ENCODE results near the gene HKDC1.
A peak's percentile ranks its signal among the peaks of the same experiment; 100 is the strongest.
"Not testable (repeated sequence)": the region's sequence is repeated elsewhere in the genome, so short reads cannot be mapped to it uniquely, and the experiment has no call there.

Gene HKDC1

DNA sequence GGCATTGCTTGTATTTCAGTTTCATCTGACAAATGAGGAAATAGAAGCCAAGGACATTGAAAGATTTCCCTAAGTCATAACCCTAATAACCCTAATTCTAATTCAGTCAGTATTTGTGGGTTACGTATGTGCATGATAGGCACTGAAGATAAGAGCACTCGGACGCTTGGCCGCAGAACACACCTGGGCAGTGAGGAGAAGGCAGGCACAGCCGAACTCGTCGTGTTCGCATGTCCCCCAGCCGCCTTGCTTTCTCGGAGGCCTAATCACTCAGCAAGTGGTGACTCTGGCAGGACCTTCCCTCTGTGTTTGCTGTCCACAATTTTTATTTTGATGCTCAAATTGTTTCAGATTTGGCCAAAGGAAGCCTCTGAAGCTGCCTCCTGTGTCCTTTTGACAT is 23.7 kb downstream of the HKDC1 start:
- DNase-seq = no peak

DNA sequence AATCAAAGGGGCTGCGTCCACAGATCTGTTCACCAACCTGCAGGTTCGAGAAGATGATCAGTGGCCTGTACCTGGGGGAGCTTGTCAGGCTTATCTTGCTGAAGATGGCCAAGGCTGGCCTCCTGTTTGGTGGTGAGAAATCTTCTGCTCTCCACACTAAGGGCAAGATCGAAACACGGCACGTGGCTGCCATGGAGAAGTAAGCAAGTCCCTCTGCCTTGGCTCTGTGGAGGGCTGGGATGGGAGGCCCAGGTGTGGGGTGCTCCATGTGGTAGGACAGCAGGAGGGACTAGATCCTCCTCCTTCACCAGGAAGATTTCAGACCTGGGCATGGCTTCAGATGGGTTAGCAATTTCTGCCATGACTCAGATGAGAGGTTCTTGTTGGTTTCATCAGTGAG is 25.9 kb downstream of the HKDC1 start:
- no peak for DNase-seq

- no peak for DNase-seq
These were observed 26.6 kb downstream of the HKDC1 start for GRCh38 chr10:69246581-69247312.

- no peak for DNase-seq
These were observed 27.2 kb downstream of the HKDC1 start for GRCh38 chr10:69247313-69247710.

DNA sequence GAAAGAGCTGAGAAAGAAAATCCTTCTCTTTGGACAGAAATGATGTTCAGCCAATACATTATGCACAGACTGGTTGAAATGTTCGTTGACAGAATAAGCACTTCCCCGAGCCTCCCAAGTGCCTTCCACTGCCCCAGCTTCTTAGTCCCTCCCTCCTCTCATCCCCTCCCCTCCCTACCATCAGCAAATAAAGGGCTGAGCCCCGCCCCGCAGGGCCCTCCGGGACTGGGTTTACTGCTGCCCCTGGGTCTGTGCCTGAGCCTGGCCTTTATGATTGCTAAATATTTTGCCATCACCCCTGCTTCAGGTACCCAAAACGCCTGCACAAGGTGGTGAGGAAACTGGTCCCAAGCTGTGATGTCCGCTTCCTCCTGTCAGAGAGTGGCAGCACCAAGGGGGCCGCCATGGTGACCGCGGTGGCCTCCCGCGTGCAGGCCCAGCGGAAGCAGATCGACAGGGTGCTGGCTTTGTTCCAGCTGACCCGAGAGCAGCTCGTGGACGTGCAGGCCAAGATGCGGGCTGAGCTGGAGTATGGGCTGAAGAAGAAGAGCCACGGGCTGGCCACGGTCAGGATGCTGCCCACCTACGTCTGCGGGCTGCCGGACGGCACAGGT is 28.1 kb downstream of the HKDC1 start:
- DNase-seq = no peak

DNA sequence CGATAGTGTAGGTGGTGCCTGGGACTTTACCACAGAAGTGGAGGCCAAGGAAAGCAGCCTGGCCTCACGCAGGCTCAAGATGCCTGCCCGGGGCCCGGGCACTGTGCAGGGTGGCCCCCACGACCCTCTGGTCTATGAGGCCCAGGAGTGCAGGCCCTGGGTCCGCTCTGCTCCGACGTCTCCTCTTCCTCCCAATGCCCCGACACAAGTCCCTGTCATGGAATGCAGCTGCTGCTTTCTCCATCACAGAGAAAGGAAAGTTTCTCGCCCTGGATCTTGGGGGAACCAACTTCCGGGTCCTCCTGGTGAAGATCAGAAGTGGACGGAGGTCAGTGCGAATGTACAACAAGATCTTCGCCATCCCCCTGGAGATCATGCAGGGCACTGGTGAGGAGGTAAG is 29.9 kb downstream of the HKDC1 start:
- no peak for DNase-seq

DNA sequence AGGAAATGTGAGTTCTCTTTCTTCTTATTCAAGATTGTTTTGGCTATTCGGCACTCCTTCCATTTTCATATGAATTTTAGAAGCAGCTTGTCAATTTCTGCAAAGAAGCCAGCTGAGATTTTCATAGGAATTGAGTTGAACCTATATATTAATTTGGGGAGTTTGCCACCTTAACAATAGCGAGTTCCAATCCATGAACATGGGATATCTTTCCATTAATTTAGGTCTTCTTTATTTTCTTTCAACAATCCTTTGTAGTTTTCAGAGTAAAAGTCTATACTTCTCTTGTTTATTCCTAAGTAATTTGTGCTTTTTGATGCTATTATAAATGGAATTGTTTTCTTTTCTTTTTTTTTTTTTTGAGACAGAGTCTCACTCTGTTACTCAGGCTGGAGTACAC is 31.3 kb downstream of the HKDC1 start:
- not testable (repeated sequence) for DNase-seq

DNA sequence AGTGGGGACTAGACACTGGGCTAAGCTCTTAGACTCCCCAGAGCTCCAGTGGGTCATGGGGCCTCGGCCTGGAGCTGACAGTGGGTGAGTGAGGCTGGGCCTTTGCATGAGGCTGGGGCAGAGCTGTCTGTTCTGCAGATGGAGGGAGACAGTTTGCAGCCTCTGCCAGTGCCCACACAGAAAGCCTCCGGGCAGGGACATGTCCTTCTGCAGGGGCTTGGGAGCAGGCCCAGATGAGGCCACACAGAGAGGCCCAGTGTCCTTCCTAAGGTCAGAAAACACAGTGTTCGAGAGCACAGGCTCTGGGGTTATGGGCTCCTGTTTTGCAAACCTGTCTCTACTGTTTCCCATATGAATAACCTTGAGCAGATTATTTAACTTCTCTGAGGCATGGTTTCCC is 33.0 kb downstream of the HKDC1 start:
- peak; percentile 40 for DNase-seq

GRCh38 chr10:69254877-69255276 is 34.7 kb downstream of the HKDC1 start:
- DNase-seq = peak; percentile 12

DNA sequence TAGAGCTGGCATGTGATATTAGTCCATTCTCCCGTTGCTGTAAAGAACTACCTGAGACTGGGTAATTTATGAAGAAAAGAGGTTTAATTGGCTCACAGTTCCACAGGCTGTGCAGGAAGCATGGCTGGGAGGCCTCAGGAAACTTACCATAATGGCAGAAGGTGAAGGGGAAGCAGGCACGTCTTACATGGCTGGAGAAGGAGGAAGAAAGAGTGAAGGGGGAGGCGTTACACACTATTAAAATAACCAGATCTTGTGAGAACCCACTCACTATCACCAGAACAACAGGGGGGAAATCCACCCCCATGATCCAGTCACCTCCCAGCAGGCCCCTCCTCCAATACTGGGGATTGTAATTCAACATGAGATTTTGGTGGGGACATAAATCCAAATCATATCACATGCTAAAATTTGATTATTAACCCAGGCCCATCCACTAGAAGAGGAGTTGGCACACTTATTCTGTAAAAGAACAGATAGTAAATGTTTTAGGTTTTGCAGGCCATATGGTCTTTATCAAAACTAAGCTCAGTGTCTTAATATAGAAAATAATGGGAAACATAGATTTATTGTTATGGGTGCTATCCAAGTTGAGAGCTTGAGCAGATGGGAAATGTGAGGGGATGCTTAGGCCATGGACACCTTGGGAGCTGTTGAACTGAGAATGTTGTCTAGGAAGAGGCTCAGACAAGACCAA is 39.6 kb downstream of the HKDC1 start:
- DNase-seq = no peak

- no peak for DNase-seq
These were observed 41.1 kb downstream of the HKDC1 start for GRCh38 chr10:69261184-69261583.

DNA sequence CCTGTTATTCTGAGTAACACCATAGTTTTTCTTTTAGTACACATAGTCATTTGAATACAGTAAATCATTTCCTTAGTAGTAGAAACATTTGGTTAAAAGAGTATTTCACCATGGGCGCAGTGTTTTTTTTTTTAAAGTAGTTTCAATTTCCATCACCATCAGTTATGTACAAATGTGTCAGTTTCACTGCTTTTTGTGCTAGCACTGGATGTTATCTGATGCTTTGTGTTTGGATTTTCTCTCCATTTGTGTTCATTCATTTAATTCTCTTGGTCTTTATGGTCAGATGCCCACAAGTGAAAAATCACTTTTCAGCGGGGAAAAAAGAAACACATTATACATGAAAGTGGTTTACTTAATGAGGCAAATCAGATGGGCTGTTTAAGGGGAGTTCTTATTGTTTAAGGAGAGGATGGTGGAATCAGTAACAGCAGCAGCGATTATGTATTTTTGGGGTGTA is 42.2 kb downstream of the HKDC1 start:
- DNase-seq = no peak

GRCh38 chr10:69265521-69265920 is 45.4 kb downstream of the HKDC1 start:
- no peak for DNase-seq

DNA sequence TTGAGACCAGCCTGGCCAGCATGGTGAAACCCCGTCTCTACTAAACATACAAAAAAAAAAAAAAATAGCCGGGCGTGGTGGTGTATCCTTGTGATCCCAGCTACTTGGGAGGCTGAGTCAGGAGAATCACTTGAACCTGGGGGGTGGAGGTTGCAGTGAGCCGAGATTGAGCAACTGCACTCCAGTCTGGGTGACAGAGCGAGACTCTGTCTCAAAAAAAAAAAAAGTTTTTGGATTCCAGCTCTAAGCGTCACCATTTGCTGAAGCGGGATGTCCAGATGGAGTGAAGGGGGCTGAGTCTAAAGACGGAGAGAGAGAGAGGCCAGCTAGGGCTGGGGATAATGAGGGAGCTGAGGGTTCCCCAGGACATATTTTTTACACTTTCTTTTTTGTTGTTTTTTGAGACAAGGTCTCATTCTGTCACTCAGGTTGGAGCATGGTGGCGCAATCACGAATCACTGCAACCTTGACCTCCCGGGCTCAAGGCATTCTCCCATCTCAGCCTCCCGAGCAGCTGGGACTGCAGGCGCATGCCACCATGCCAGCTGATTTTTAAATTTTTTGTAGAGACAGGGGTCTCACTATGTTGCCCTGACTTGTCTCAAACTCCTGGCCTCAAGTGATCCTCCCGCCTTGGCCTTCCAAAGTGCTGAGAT is 48.8 kb downstream of the HKDC1 start:
- DNase-seq = no peak

GRCh38 chr10:69269761-69270160 is 49.6 kb downstream of the HKDC1 start:
- DNase-seq = no peak

GRCh38 chr10:69270990-69271389 is 50.9 kb downstream of the HKDC1 start:
- no peak for DNase-seq

GRCh38 chr10:69272624-69273023 is 52.5 kb downstream of the HKDC1 start:
- no peak for DNase-seq

- DNase-seq = no peak
These were observed 55.3 kb downstream of the HKDC1 start for GRCh38 chr10:69275444-69275843.

DNA sequence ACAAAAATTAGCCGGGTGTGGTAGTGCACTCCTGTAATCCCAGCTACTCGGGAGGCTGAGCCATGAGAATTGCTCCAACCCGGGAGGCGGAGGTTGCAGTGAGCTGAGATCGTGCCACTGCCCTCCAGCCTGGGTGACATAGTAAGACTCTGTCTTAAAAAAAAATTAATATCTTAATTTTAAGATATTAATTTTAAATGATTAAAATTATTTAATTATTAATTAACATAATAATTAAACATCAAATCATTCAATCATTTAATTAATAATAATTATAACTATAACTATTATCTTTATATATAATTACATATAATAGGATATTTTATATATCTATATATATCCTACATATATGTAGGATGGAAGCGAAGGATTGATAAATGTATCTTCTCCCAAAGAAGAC is 56.4 kb downstream of the HKDC1 start:
- peak; percentile 4 for DNase-seq

GRCh38 chr10:69278446-69278963 is 58.4 kb downstream of the HKDC1 start, which contains the start of gene HK1:
HK1 (plus strand) TSS chr10:69278496.
- DNase-seq = peak; percentile 85

DNA sequence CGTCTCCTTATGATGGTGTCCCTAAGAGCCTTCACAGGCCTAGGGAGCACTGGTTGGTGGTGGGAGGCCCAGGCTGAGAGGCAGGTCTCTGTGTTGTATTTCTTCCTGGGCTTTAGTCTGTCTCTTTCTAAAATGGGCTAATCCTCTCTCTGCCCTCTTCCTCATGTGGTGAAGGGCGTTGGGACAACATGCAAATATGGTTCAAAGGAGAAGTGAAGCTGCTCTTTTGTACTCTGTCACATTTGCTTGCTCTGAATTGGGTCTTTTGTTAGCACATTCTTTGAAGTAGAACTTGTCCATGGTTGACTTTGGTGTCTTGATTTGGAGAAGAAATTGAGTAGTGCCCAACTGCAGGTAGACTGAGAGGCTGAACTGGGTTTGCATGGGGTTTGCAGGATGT is 59.0 kb downstream of the HKDC1 start:
- DNase-seq = peak; percentile 31

DNA sequence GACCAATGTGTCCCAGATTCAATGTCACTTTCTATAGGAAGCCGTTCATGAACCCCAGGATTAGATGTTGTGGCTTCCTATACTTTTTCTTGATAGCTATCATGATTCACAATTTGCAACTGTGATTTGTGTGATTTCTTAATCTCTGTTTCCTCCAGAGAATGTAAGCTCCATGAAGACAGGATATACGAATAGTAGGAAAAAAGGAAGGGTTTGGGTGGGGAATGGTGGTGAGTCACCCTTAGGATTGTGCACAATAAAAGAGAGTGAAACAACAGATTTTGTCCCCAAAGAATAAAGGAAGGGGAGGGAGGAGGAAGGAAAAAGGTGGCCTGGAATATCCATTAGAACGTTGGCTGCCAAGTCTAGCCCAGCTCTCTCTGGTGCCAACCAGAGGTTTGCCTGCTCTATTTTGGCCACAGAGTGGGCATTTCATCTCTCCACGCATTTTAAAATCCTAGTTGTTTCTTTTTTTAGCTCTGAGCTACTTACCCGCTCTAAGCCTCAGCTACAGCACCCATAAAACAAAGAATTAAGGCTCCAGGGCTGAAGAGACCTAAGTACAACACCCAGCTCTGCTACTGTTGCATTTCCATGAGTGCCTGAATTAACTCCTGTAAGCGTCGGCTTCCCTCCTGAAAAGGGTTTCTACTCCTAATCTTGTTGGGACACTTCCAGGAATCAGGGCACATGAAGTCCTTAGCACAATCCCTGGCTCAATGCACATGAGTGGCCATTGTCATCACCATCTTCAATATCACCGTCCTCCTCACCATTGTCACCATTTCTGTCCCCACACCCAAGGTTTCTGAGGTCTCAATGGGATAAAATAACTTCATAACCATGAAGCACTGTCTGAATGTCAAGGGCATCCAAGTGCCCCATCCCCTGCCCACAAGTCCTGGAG is 61.6 kb downstream of the HKDC1 start:
- no peak for DNase-seq

All from islet precursor cell (in vitro differentiated cells).